ENCODE data around the gene MALRD1.

- TF ChIP-seq POLR2A (IDR thresholded peaks at IDR 0.05): no peak
- TF ChIP-seq CTCF (IDR thresholded peaks at IDR 0.05): no peak
Observed at GRCh38 chr10:19491166-19491565, 442.6 kb downstream of the MALRD1 start.

All from Peyer's patch (tissue), 4 donors.